HEK293 (cell line): ENCODE data around the gene OR2L13.

ENCODE experiments used
- BCL11A ChIP-seq: fragments of 450-650 bp; formaldehyde crosslinking; IDR thresholded peaks from 2 replicates; pipeline ENCODE4 v1.5.1; 2016; ENCODE audit warnings: low read depth, missing biosample characterization, missing genetic modification characterization
- CTCF ChIP-seq: fragments of 450-650 bp; formaldehyde crosslinking; IDR thresholded peaks from 2 replicates; pipeline ENCODE4 v1.5.1; 2016; ENCODE audit warnings: missing biosample characterization, missing genetic modification characterization
- ZNF670 ChIP-seq: fragments of 450-650 bp; formaldehyde crosslinking; IDR thresholded peaks from 2 replicates; pipeline ENCODE4 v1.5.1; 2016; ENCODE audit warnings: missing biosample characterization, missing genetic modification characterization, low read depth

DNA sequence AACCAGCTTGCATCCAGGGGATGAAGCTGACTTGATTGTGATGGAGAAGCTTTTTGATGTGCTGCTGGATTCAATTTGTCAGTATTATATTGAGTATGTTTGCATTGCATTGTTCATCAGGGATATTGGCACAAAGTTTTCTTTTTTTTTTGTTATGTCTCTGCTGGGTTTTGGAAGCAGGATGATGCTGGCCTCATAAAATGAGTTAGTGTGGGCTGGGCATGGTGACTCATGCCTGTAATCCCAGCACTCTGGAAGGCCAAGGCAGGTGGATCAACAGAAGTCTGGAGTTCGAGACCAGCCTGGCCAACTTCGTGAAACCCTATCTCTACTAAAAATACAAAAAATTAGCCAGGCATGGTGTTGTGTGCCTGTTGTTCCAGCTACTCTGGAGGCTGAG lies 39.7 kb upstream of the OR2L13 start:
- no peak for TF ChIP-seq CTCF (tag by site-specific recombination)
- TF ChIP-seq BCL11A (tag by site-specific recombination): no peak
- no peak for TF ChIP-seq ZNF670
